ENCODE measurements around the gene SSX2IP.
"Not testable (repeated sequence)": the region's sequence is repeated elsewhere in the genome, so short reads cannot be mapped to it uniquely, and the experiment has no call there.

The SSX2IP gene

DNA sequence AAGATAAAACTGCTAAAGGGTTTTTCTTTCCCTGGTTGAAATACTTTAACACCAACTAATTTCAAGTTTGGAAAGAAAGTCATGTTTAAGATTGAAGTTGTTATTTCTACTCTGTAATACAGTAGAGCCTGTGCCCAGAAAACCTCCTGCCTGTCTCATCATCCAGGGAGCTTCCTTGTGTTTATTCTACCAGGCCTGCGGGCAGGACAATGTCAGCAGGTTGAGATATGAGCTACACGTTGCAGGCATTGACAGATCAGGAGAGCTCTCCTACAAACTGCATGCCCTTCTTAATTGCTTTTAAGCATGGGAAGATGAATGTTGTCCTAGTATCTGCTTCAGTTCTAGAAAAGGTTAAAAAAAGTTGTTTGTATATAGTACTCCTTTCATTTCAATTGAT lies 72.9 kb downstream of the SSX2IP start:
- no peak for DNase-seq (ENCODE audit: low spot score)

DNA sequence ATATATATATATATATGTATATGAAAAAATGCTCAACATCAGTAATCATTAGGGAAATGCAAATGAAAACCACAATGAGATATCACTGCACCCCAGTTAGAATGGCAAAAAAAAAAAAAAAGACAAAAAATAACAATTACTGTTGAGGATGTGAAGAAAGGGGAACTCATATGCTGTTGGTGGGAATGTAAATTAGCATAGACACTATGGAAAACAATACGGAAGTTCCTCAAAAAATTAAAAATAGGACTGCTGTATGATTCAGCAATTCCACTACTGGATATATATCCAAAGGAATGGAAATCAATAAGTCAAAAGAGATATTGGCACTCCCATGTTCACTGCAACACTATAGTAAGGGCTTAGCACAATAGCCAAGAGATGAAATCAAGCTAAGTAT lies 74.5 kb downstream of the SSX2IP start:
- no peak for DNase-seq (ENCODE audit: low spot score)

DNA sequence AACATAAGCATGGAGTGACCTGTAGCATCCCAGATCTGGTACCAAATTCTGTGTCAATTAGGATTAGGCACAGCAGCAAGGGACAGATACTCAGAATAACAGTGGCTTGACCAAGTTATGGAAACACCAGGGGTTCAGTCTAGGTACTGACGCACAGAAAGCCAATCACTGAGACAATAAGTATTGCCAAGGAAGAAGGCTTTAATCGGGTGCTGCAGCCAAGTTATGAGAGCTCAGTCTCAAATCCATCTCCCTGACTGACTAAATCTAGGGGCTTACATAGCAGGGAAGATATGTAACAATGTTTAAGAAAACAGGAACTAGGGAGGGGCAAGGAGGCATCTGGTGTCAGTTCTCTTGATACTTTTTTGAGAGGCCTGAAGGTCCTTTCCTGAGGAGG lies 76.4 kb downstream of the SSX2IP start:
- DNase-seq (ENCODE audit: low spot score) = no peak

DNA sequence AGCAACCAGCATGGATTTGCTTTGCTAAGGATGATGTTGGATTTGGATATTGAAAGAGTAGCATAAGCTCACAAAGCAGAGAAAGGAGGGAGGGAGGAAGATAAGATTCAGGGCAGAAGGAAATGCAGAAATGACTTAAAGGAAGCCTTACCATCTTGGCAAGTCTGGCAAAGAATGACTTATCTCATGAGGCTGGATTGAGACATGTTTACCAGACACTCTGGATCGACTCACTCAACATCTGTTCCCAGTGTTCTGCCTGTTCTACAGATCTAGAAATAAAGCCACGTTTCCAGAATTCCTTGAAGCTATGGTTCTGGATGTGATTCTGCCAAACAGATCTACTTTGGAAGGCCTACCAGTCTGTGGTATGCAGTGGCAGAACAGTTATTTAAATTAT lies 77.2 kb downstream of the SSX2IP start:
- DNase-seq (ENCODE audit: low spot score) = no peak

DNA sequence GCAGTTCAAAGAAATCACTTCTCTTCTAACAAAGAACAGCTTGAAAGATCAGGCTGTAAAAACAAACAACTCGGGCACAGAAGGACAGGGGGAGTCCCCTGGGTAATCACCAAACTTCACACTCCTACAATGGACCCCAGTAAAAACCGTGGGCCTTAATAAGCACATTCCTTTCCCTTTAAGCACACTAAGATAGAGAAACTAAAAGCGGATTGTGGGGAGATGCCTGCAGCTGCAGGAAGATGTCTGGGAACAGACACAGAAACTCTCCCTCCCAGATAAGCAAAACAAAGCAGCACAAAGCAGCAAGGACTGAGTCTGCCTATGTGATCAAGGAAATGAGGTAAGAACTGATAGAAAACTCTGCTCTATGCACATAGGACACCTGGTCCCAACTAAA lies 78.5 kb downstream of the SSX2IP start:
- DNase-seq (ENCODE audit: low spot score) = no peak

DNA sequence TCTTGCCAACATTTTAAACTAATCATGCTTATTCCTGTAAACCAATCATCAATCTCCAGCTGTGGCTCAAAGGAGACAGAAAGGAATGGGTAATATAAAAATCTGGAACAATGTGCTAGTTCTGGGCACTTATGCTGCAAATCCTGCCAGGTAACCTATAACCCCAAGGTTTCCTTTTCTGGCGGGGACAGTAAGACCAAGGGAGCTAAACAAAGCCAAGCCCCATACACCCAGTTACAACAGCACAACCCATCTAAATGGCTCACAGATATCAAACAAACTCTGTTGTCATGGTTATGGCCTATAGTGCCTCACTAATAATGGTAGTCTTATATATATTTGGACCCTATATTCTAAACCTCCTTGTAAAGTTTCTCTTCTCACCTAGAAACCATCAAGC lies 79.2 kb downstream of the SSX2IP start:
- no peak for DNase-seq (ENCODE audit: low spot score)

DNA sequence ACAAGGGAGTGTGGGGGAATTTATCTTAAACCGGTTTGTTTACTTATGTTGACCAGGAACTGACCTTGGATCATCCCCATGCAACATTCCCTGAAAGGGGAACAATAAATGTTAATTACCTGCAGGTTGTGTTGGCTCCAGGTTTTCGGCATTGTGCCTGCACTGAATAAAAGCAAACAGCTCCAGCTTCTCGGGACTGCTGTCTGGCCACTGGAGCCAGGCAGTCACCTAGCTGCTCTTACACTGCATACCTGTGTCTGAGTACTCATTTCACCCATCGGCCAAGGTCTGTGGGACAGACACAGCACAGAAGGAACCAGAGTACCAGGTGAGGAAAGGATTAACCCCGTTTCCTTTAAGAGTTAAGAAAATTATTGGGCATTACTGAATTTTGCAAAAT lies 83.3 kb downstream of the SSX2IP start:
- no peak for DNase-seq (ENCODE audit: low spot score)

DNA sequence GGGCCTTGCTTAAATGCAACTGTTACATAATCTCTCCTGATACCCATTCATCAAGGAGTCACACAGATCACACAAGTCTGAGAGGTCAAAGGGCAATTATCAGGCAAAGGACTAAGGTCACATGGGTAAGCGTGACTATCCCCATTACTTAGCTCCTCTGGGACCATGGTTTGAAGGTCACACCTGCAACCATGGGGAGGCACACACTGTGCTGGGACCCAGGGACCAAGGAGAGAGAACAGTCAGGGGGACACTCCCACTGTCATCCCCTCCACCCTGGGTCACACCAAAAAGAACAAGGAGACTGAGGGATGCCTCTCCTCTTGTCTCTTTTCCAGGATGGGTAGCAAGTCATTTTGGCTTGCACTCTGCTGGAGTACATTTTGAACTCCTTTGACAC lies 85.1 kb downstream of the SSX2IP start:
- DNase-seq (ENCODE audit: low spot score) = no peak

DNA sequence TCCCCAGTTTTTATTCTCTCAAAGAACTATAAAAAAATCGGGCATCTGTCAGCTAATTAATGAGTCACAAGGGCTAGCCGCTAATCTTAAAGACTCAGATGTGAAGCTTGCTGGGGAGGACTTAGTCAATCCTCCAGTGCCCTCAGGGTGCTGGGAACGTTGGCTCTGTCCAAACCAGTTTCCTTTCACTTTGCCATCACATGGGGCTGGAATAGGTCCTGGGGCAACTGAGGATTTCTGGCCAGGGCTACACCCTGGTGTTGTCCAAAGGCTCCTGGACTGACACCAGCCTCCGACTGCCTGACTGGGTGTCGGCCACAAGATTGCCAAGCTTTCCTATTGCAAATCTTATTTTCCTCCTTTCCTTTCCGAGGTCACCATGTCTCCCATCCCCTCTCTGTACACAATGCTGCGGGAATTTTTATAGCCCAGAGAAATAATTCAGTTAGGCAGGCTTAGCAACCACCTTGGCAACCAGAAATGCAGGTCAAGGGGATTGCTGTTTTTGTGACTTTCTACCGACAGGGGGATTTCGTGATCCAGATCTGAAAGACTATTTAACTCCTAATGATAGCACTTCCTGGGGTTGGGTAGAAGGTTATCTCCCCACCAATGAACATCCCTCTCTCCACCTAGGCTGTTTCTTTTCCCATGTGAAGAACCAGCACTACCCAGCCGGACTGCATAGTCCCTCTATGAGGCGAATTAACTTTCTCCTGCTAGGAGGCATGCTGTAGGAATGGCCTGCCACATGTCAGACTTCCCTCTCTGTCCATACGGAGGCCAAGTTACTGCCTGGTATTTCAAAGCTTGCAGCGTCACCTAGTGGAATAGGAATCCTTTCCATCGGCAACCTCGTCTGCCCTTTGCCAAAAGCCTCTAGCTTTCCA lies 86.1 kb downstream of the SSX2IP start:
- peak; percentile 76 for DNase-seq (ENCODE audit: low spot score)

DNA sequence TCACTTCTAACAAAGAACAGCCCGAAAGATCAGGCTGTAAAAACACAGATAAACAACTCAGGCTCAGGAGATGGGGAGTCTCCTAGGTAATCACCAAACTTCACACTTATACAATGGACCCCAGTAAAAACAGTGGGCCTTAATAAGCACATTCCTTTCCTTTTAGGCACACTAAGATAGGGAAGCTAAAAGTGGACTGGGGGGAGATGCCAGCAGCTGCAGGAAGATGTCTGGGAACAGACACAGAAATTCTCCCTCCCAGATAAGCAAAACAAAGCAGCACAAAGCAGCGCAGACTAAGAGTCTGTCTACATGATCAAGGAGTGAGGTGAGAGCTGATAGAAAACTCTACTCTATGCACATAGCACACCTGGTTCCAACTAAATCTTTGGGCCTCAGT lies 87.0 kb downstream of the SSX2IP start:
- DNase-seq (ENCODE audit: low spot score) = no peak

DNA sequence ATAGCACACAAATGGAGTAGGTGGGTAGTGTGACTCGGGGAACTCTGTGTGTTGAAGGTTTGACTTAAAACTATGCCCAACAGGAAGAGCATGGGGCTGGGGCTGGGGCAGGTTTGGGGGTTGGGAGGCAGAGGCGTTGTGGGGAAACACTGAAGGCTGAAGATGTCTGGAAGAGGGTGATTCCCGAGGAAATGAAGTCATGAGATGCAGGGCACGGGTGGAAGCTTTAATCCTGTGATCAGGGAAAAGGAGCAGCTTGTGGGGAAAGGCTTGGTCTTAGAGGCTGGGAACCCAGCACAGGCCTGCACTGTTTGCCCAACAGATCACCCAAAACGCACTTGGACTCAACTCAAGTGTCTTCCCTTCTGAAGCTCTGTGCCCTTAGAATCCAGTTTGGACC lies 89.5 kb downstream of the SSX2IP start:
- DNase-seq (ENCODE audit: low spot score) = no peak

DNA sequence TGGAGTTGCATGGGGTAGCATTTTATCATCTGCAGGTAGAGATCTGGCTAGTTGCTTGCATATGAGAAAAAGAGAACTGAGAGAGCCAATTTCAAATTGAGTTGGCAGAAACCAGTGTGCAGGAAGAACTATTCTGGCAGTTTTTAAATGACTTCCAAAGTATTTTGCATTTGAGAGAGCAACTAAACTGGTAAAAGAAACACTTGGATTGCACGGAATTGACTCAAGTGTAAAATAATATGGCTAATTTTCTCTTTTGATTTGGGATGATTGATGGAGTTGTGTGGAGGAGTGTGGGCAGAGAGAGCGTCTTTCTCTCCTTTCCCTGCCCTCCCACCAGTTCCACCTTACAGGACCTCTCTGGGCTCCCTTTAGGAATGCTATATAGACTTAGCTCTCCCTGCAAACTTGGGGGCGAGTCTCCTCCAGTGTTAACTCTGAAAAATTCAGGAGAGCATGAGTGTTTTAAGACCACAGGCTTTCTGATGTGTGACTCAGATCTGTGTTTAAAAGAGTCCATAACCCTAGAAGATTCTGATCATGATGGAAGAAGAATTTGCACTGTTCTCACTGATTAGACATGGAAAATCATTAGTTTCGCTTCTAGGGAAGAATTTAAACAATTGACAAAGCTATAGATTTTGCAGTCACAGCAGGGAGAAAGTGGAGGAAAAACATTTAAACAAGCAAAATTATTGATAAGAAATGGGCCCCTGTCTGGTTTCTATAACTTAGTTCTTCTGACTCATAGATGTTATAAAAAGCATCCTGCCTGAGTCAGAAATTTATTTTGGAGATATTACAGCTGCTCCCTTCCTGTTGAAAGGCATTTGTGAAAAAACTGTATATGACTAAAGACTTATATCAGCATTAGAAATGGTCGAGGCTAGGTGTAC lies 91.2 kb downstream of the SSX2IP start:
- DNase-seq (ENCODE audit: low spot score) = peak; percentile 58

DNA sequence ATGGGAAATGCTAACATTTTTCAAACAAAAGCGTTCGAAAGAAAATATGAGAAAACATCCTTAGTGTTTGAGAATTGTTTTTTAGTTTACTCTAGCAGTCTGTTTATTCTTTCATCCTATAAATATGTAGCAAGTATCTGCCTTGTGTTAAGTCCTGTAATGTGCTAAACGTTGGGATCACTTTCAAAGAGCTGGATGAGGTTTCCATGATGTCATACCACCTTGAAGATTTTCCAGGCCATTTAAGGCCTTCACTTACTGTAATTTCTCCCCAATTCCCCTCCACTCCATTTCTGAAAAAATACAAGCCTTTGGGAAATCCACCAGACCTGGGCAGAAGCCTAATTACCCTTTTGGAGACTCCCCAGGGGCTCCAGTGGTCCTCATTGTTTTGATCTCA lies 91.8 kb downstream of the SSX2IP start:
- no peak for DNase-seq (ENCODE audit: low spot score)

DNA sequence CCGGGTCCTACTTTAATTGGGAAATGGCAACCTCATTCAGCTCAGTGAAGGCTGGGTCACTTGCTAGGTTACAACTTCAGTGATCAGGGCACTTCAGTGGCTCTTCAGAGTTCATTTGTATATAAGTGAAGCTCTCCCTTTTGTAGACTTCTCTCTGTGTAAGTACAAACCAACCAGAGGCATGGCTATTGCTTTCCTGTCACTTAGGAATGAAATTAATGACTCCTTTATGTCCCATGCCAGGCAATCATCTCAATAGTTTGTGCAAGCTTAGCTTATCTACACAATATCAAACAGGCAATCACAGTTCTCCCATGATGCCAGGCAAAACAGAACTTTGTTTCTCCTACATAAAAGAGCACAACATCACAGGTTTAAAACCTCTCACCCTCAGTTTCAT lies 93.2 kb downstream of the SSX2IP start:
- DNase-seq (ENCODE audit: low spot score) = no peak

DNA sequence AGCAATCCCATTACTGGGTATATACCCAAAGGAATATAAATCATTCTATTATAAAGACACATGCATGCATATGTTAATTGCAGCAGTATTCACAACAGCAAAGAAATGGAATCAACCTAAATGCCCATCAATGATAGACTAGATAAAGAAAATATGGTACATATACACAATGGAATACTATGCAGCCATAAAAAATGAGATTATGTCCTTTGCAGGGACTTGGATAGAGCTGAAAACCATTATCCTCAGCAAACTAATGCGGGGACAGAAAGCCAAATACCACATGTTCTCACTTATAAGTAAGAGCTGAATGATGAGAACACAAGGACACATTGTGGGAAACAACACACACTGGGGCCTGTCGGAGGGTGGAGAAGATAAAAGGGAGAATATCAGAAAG lies 95.3 kb downstream of the SSX2IP start:
- DNase-seq (ENCODE audit: low spot score) = not testable (repeated sequence)
